ENCODE measurements around the gene CR1. TPM values are rescaled to one million over a fixed set of nuclear protein-coding genes. Genes with fewer than 3 reads are reported as not detected.
A peak's percentile ranks its signal among the peaks of the same experiment; 100 is the strongest.
"Not testable (repeated sequence)": the region's sequence is repeated elsewhere in the genome, so short reads cannot be mapped to it uniquely, and the experiment has no call there.

Gene CR1
- total RNA-seq, 1 experiment from 2014 or later: 0.26 TPM

DNA sequence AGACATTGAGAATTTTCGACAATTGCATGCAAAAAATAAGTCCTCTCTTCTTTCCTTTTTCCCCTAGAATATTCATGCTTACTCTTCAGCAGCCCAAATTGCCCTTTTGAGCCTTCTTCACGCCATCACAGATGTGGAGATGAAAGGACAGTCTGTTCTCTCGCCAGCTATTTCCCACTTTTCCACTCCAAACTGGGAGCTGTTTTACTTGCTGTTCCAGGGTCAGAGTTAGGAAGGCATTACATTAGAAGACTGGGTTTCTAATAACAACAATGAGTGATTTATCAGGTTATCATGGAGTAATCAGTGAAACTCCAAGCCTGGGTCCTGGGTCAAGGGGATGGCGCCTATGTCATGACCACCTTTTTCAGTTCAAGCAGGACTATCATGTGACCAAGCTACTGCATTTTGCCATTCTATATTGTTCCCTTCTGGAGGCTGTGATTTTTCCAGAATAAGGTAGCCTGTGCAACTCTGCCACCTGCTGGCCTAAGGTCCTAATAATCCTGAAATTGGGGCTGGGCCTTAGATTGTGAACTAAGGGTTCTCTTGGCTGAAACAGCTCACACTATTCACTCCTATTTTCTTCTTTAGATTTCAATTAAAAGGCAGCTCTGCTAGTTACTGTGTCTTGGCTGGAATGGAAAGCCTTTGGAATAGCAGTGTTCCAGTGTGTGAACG lies 50.9 kb downstream of the CR1 start:
- not testable (repeated sequence) for H3K27me3 ChIP-seq, H3K36me3 ChIP-seq, DNase-seq, H3K9me3 ChIP-seq, H3K4me3 ChIP-seq

DNA sequence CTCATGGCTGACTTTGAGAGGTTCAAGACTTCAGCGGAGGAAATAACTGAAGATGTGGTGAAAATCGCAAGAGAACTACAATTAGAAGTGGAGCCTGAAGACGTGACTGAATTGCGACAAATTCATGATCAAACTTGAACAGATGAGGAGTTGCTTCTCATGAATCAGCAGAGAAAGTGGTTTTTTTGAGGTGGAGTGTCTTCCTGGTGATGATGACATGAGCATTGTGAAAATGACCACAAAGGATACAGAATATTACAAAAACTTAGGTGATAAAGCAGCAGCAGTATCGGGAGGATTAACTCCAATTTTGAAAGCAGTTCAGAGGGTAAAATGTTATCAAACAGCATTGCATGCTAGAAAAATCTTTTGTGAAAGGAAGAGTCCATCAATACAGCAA lies 58.9 kb downstream of the CR1 start:
- not testable (repeated sequence) for H3K27me3 ChIP-seq, H3K36me3 ChIP-seq, DNase-seq, H3K4me3 ChIP-seq, H3K9me3 ChIP-seq

DNA sequence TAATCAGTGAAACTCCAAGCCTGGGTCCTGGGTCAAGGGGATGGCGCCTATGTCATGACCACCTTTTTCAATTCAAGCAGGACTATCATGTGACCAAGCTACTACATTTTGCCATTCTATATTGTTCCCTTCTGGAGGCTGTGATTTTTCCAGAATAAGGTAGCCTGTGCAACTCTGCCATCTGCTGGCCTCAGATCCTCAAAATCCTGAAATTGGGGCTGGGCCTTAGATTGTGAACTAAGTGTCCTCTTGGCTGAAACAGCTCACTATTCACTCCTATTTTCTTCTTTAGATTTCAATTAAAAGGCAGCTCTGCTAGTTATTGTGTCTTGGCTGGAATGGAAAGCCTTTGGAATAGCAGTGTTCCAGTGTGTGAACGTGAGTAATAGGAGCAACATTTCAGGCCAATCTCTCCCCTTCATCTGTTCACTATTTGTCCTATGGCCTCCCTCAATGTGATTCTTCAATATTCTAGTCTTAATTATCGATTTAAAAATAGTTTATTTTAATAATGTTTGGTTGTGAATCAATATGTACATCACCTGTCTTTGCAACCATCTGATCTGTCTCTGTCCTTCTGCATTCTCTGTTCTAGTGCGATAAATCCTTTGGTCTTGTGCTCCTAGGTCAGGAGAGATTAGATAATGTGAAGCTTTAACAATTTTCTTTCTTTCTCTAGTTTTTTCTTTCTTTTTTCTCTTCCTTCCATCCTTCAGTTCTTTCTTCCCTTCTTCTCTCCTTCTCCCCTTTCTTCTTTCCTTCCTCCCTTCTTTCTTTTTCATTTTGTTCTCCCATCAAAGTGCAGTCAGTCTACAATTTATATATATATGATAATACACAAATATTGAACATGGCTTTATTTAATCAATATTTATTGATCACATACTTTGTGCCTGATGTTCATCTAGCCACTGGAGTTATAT lies 69.8 kb downstream of the CR1 start:
- DNase-seq: peak; percentile 23
- Histone ChIP-seq H3K36me3 (no peaks in the 10 kb centered on the region), H3K9me3 (no peaks in the 10 kb centered on the region), H3K4me3 (no peak overlapping the region), H3K27me3 (no peaks in the 10 kb centered on the region)

DNA sequence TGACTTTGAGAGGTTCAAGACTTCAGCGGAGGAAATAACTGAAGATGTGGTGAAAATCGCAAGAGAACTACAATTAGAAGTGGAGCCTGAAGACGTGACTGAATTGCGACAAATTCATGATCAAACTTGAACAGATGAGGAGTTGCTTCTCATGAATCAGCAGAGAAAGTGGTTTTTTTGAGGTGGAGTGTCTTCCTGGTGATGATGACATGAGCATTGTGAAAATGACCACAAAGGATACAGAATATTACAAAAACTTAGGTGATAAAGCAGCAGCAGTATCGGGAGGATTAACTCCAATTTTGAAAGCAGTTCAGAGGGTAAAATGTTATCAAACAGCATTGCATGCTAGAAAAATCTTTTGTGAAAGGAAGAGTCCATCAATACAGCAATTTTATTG lies 76.0 kb downstream of the CR1 start:
- not testable (repeated sequence) for H3K9me3 ChIP-seq, DNase-seq, H3K4me3 ChIP-seq, H3K27me3 ChIP-seq, H3K36me3 ChIP-seq

DNA sequence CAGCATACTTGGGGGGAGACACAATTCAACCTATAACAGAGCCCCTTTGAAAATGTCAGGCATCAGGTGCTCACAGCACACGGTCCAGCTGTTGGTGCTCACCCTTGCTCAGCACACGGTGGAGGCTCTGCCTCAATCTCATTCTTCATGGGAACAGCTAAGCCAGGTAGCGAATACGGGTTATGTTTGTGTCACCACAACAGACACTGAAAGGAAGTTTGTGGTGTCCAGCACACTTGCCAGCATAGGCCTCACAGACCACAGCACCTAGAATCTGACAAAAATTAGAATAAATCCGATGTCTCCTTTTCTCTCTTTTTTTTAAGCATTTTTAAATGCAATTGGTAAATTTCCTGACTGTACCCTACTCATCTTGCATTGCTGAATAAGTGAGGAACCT lies 77.1 kb downstream of the CR1 start:
- H3K36me3 ChIP-seq, DNase-seq, H3K27me3 ChIP-seq, H3K9me3 ChIP-seq, H3K4me3 ChIP-seq: not testable (repeated sequence)

DNA sequence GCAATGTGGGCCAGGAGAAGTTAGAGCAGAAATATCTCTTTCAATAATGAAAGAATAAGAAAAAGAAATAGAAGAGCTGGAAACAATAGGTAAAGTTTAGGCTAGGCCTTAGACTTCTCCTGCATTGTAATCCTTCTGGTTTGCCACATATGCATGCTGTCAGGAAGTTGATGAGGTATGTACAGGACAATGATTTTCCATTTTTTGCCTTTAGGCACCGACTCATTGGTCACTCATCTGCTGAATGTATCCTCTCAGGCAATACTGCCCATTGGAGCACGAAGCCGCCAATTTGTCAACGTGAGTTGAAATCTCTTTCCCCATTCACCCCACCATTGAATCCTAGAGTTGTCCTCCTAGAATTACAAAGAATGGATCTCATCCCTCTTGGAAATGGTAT lies 79.4 kb downstream of the CR1 start:
- not testable (repeated sequence) for DNase-seq, H3K4me3 ChIP-seq, H3K36me3 ChIP-seq, H3K27me3 ChIP-seq, H3K9me3 ChIP-seq

DNA sequence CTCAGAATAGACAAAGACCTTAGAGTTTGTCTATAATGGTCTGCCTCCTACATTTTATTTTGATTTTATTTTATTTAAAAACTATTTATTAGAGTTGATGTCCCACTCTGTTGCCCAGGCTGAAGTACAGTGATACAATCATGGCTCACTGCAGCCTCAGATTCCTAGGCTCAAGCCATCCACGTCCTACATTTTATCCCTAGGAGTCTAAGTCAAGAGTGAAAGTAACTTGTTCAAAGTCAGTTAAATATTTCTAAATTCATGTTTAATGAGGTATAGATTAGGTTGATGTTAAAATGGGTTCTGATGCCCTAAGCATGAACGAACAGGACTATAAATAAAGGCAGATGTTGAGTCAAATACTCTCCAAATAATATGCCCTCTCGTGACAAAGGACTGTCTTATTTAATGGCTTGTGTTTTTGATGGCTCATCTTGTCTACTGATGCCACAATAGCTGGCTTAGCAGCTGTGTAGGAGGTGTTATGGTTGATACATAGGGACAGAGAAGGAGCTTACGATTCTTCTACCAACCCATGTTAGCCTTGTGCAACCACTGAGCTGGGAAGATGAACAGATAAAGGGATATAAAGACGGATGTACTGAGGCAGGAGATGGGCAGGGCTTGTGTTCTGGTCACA lies 83.0 kb downstream of the CR1 start:
- DNase-seq: no peak
- H3K4me3 ChIP-seq: no peak overlapping the region
- no peaks in the 10 kb centered on the region for H3K9me3 ChIP-seq
- no peaks in the 10 kb centered on the region for H3K36me3 ChIP-seq
- no peaks in the 10 kb centered on the region for H3K27me3 ChIP-seq

DNA sequence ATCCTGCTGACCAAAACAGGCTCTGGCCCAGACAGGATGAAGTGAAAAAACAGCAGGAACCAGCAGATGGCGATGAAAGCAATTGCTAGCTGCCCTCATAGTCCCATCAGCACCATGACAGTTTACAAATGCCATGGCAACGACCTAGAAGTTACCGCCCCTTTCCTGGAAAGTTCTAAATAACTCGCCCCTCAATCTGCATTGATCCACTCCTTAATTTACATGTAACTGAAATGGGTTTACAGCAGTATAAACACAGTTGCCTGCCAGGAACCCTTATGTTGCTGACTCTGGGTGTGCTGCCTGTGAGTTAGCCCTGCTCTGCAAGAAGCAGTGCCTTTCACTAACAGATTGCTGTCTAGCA lies 83.5 kb downstream of the CR1 start:
- H3K36me3 ChIP-seq: no peaks in the 10 kb centered on the region
- H3K9me3 ChIP-seq: no peaks in the 10 kb centered on the region
- DNase-seq: peak; percentile 64

DNA sequence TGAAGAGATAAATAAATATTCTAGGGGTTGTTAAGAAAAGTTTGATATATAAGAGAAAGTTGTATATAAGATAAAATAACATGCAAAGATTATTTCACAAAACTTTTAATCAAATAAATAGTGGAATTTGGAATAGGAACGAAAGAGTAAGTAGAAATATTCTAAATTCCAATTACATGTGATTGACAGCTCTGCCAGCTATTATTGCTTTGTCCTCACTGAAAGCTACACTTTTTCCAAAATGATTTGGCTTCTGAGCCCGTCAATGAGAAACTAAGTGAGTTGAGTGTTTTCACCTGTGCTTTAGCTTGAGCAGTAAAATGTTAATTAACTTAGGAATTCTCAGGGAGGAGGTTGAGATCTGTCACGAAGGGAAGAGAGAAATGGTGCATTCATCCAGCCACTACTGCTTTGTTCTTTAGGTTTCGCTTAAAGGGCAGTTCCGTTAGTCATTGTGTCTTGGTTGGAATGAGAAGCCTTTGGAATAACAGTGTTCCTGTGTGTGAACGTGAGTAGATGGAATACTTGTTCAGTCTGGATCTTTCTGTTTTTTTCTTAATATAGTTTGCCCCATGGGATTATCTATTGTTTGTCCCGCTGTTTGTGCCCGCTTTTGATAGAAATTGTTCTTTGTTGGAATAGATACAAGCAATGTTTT lies 85.7 kb downstream of the CR1 start:
- H3K9me3 ChIP-seq: no peaks in the 10 kb centered on the region; the same call in 1 of the 2 replicates
- no peaks in the 10 kb centered on the region for H3K36me3 ChIP-seq
- H3K4me3 ChIP-seq: no peak overlapping the region
- DNase-seq: no peak
- no peaks in the 10 kb centered on the region for H3K27me3 ChIP-seq

More for the DNA sequence above, 83.5 kb downstream of the CR1 start:
- Histone ChIP-seq H3K4me3 (no peak overlapping the region), H3K27me3 (no peaks in the 10 kb centered on the region)

DNA sequence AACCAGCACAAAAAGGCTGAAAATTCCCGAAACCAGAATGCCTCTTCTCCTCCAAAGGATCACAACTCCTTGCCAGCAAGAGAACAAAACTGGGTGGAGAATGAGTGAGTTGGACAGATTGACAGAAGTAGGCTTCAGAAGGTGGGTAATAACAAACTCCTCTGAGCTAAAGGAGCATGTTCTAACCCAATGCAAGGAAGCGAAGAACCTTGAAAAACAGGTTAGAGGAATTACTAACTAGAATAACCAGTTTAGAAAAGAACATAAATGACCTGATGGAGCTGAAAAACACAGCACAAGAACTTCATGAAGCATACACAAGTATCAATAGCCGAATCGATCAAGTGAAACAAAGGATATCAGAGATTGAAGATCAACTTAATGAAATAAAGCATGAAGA lies 93.5 kb downstream of the CR1 start:
- not testable (repeated sequence) for H3K4me3 ChIP-seq, DNase-seq, H3K27me3 ChIP-seq, H3K9me3 ChIP-seq, H3K36me3 ChIP-seq

DNA sequence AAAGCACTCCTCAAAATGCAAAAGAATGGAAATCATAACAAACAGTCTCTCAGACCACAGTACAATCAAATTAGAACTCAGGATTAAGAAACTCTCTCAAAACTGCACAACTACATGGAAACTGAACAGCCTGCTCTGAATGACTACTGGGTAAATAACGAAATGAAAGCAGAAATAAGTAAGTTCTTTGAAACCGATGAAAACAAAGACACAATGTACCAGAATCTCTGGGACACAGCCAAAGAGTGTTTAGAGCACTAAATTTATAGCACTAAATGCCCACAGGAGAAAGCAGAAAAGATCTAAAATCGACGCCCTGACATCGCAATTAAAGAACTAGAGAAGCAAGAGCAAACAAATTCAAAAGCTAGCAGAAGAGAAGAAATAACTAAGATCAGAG lies 95.2 kb downstream of the CR1 start:
- H3K4me3 ChIP-seq, H3K9me3 ChIP-seq, H3K36me3 ChIP-seq, DNase-seq, H3K27me3 ChIP-seq: not testable (repeated sequence)

DNA sequence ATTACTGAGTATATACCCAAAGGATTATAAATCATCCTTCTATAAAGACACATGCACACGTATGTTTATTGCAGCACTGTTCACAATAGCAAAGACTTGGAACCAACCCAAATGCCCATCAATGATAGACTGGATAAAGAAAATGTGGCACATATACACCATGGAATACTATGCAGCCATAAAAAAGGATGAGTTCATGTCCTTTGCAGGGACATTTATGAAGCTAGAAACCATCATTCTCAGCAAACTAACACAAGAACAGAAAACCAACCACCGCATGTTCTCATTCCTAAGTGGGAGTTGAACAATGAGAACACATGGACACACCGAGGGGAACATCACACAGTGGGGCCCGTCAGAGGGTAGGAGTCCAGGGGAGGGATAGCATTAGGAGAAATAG lies 98.1 kb downstream of the CR1 start:
- not testable (repeated sequence) for H3K36me3 ChIP-seq, DNase-seq

DNA sequence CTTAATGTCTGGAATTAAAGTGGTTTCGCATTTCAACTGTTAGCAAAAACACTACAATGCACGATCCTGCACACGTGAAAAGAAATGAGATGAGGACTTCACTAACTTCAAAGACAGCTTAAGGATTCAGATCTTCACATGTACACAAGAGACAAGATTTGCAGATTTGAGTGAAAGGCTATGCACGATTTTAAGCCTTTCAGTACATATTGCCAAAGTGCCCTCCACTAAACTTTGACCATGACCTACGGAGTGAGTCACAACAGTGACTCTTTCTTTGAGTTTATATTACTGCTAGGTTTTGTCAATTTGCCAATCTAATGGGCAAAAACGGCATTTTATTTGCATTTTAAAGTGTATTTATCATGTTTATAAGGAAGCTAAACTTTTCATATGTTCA lies 107.8 kb downstream of the CR1 start:
- DNase-seq: peak; percentile 41
- Histone ChIP-seq H3K4me3 (no peak overlapping the region), H3K9me3 (no peaks in the 10 kb centered on the region), H3K27me3 (no peaks in the 10 kb centered on the region), H3K36me3 (no peaks in the 10 kb centered on the region)

More for the DNA sequence above, 98.1 kb downstream of the CR1 start:
- H3K27me3 ChIP-seq, H3K4me3 ChIP-seq, H3K9me3 ChIP-seq: not testable (repeated sequence)

DNA sequence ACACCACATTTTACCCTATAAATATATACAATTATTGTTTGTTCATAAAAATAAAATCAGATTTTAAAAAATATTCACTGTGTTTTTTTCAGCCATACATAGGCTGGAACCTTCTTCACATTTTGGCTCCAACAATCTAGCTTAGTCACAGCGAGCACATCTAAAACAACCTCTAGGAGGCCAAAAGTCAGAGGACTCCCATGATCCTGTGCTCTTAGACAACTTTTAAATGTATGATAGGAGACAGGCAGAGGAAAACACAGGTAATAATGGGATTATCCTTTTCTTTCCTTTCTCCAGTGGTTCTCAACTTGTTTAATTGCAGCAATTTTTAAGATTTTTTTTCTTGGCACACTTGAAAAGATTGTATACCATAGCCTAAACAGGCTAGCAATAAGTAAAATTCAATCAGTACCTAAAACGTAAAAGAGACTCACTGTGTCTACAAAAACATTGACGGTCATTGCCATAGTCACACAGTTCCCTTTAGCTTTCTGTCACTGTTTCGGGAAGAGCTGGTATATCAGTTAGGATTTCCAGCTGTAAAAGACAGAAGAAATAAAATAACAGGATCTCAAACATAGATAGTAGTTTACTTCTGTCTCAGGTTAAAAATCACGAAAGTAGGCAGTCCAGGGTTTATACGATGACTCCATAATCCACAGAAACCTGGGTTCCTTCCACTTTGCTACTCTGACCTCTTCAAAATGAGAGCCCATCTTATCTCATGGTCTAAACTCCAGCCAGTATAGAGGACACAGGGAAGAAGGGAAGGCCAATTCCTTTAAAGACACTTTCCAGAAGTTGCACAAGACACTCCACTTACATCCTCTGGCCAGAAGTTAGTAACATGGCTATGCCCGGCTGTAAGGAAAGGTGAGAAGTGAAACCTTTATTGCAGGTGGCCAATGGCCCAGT lies 109.7 kb downstream of the CR1 start:
- H3K27me3 ChIP-seq: no peaks in the 10 kb centered on the region
- peak; percentile 31 for DNase-seq
- no peaks in the 10 kb centered on the region for H3K36me3 ChIP-seq
- H3K9me3 ChIP-seq: no peaks in the 10 kb centered on the region
- no peak overlapping the region for H3K4me3 ChIP-seq

DNA sequence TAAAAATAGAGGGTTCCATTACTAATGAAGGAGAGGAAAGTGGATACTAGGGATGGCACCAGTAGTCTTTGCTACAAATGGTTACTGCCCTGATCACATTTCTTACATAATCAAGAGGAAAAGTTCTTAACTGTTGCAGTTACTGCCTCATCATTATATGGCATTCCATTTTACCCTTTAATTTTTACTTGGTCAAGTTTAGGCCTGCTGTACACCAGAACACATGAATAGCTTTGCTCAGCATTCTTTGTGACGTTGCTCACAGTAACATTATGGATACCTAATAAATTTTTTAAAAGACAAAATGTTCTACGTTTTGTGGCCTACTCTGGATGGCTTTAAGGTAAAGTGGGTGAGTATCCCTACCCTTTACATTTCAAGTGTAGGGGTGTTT lies 110.4 kb downstream of the CR1 start:
- Histone ChIP-seq H3K27me3 (no peaks in the 10 kb centered on the region), H3K4me3 (no peak overlapping the region), H3K9me3 (no peaks in the 10 kb centered on the region), H3K36me3 (no peaks in the 10 kb centered on the region)
- no peak for DNase-seq

DNA sequence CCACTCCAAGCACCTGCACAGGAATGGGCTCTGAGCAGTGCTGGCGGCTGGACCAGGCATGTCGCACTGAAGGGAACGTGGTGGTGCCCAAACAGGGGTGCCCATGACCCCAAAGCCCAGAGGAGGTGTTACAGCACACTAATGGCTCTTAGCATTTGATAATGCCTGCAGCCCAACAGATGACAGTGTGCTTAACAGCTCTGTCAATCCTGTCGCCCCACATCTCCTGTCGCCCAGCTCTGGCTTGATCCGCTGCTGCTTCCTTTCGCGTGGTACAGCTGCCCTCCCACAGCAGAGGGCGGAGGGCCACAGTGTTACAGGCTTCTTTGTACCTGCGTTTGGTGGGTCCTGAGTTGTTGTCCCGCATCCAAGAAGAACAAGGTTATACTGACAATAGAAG lies 116.8 kb downstream of the CR1 start:
- Histone ChIP-seq H3K36me3 (no peaks in the 10 kb centered on the region), H3K4me3 (no peak overlapping the region), H3K27me3 (no peaks in the 10 kb centered on the region), H3K9me3 (no peaks in the 10 kb centered on the region)
- DNase-seq: no peak
